GM12873 (cell line): Measurements from ENCODE around the gene ELP5.

ENCODE experiments used
- TF ChIP-seq, protein P1 (sequence below): IDR thresholded peaks from 2 replicates; pipeline ENCODE4 v1.5.1; 2012; ENCODE audit warnings: low read depth, mild to moderate bottlenecking, moderate library complexity, low read length, control low read depth; ENCODE audit not compliant: insufficient read depth; ENCODE audit errors: missing control alignments

The ELP5 gene

GRCh38 chr17:7225711-7226331 is 26.2 kb upstream of the ELP5 start:
- TF ChIP-seq, protein P1, sequence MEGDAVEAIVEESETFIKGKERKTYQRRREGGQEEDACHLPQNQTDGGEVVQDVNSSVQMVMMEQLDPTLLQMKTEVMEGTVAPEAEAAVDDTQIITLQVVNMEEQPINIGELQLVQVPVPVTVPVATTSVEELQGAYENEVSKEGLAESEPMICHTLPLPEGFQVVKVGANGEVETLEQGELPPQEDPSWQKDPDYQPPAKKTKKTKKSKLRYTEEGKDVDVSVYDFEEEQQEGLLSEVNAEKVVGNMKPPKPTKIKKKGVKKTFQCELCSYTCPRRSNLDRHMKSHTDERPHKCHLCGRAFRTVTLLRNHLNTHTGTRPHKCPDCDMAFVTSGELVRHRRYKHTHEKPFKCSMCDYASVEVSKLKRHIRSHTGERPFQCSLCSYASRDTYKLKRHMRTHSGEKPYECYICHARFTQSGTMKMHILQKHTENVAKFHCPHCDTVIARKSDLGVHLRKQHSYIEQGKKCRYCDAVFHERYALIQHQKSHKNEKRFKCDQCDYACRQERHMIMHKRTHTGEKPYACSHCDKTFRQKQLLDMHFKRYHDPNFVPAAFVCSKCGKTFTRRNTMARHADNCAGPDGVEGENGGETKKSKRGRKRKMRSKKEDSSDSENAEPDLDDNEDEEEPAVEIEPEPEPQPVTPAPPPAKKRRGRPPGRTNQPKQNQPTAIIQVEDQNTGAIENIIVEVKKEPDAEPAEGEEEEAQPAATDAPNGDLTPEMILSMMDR, result no peak

GRCh38 chr17:7226721-7227710 is 25.0 kb upstream of the ELP5 start:
- TF ChIP-seq, protein P1, result no peak

DNA sequence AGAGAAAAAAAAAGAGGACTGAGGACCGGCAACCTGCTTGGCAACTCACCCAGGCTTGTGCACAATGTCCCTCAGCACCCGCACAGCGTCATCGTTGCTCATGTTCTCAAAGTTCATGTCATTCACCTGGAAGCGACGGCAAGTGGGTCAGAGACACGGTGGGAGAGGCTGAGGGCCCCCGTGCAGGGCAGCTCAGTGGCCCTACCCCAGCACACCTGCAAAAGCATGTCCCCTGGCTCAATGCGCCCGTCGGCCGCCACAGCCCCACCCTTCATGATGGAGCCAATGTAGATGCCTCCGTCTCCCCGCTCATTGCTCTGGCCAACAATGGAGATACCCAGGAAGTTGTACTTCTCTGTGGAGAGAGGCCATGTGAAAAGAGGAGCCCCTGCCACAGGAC is 23.1 kb upstream of the ELP5 start:
- TF ChIP-seq, protein P1, result no peak

GRCh38 chr17:7229504-7229903 is 22.5 kb upstream of the ELP5 start:
- TF ChIP-seq, protein P1, result no peak

DNA sequence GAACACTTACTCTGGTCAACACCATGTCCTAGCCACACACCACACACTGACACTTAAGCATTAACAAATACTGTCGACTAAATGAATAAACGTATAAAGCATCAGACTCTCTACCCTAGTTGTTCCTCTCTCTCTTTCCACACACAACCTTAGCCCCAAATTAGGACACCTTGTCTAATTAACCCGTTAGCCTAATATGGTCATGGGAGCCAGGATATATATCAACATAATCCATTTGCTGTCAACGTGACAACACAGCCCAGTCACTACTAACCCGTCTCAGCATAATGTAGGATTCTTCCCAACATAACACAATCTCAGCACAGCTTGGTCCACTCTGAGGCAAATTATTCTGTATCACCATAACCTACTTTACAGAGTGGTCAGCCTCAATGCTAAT is 19.9 kb upstream of the ELP5 start:
- TF ChIP-seq, protein P1, result no peak

GRCh38 chr17:7233701-7234082 is 18.3 kb upstream of the ELP5 start:
- TF ChIP-seq, protein P1, result no peak

GRCh38 chr17:7234083-7234951 is 17.7 kb upstream of the ELP5 start, which contains the start of gene DVL2:
Gene DVL2 (minus strand): TSS chr17:7234517. CDS start chr17:7234262, 255 bp downstream.
- TF ChIP-seq, protein P1, result no peak
